Endodermal cell (in vitro differentiated cells): ENCODE data around the gene UNC5C. TPM values are rescaled to one million over a fixed set of nuclear protein-coding genes. Genes with fewer than 3 reads are reported as not detected.

Source experiments
- DNase-seq: peaks from one replicate; pipeline ENCODE4 v3.0.0-alpha.2; 2017
- H3K27ac ChIP-seq: 2 replicates; pipeline ENCODE4 v1.5.1; 2013; ENCODE audit warnings: mild to moderate bottlenecking, low read depth, low read length, moderate library complexity
- H3K27me3 ChIP-seq: 2 replicates; pipeline ENCODE4 v1.6.1; 2013; ENCODE audit warnings: mild to moderate bottlenecking, low read length, moderate library complexity; ENCODE audit not compliant: insufficient read depth, control insufficient read depth, poor library complexity, severe bottlenecking
- H3K36me3 ChIP-seq: 2 replicates; pipeline ENCODE4 v1.7.0; 2013; ENCODE audit warnings: mild to moderate bottlenecking, low read length, moderate library complexity; ENCODE audit not compliant: control insufficient read depth, insufficient read depth
- H3K4me1 ChIP-seq: one replicate; pipeline ENCODE4 v1.7.0; 2013; ENCODE audit warnings: low read length; ENCODE audit not compliant: control insufficient read depth, insufficient read depth
- H3K4me3 ChIP-seq: 2 replicates; pipeline ENCODE4 v1.5.1; 2013; ENCODE audit warnings: mild to moderate bottlenecking, low read length, moderate library complexity
- H3K9ac ChIP-seq: 2 replicates; pipeline ENCODE4 v1.6.1; 2013; ENCODE audit warnings: mild to moderate bottlenecking, low read length, moderate library complexity; ENCODE audit not compliant: poor library complexity, severe bottlenecking; ENCODE audit errors: extremely low read depth
- H3K9me3 ChIP-seq: 2 replicates; pipeline ENCODE4 v1.6.1; 2013; ENCODE audit warnings: mild to moderate bottlenecking, low read length, moderate library complexity; ENCODE audit not compliant: control insufficient read depth
- H3K27ac Mint-ChIP-seq: 2 replicates; pipeline ENCODE4 v1.8.0; 2020; ENCODE audit warnings: mixed read lengths
- H3K27me3 Mint-ChIP-seq: 2 replicates; pipeline ENCODE4 v1.8.0; 2021; ENCODE audit warnings: mild to moderate bottlenecking, mixed read lengths; ENCODE audit not compliant: insufficient read depth
- H3K36me3 Mint-ChIP-seq: 2 replicates; pipeline ENCODE4 v1.8.0; 2020; ENCODE audit warnings: low read depth, mixed read lengths
- H3K4me1 Mint-ChIP-seq: 2 replicates; pipeline ENCODE4 v1.8.0; 2020; ENCODE audit warnings: mixed read lengths
- H3K4me3 Mint-ChIP-seq: 2 replicates; pipeline ENCODE4 v1.8.0; 2020; ENCODE audit warnings: mild to moderate bottlenecking, moderate library complexity, mixed read lengths
- H3K9me3 Mint-ChIP-seq: 2 replicates; pipeline ENCODE4 v1.8.0; 2020; ENCODE audit warnings: mild to moderate bottlenecking, mixed read lengths
- WGBS, 2 experiments: methylation state at CpG; one replicate each; pipeline versions ENCODE4 v1.1.5 to v1.1.7; 2013; ENCODE audit warnings: missing lambda C conversion rate in 2 of 2, mixed read lengths in 1 of 2; ENCODE audit not compliant: insufficient coverage in 1 of 2, insufficient read length in 1 of 2; 5-methylcytosine and 5-hydroxymethylcytosine counted together
- total RNA-seq, 2 donors: library from RNA; stranded (reverse); fragmentation: NEBNext Ultra II Directional in 1 of 2; extraction: Animal tissue kit (Norgen Biotek cat#: 25700) in 1 of 2; gene quantifications; 2 replicates in 1 of 2; 3 replicates in 1 of 2; pipeline ENCODE4 v1.2.1, GENCODE V29; 2021
- TF ChIP-seq, protein P1 (sequence below): fragments of 200-600 bp; sonication (generic); conservative IDR thresholded peaks from 2 replicates; pipeline ENCODE4 v1.5.0; 2021; ENCODE audit warnings: antibody characterized with exemption, mild to moderate bottlenecking

Gene UNC5C
- total RNA-seq, 2 donors from 2014 or later = 2.0 to 7.2 TPM

DNA sequence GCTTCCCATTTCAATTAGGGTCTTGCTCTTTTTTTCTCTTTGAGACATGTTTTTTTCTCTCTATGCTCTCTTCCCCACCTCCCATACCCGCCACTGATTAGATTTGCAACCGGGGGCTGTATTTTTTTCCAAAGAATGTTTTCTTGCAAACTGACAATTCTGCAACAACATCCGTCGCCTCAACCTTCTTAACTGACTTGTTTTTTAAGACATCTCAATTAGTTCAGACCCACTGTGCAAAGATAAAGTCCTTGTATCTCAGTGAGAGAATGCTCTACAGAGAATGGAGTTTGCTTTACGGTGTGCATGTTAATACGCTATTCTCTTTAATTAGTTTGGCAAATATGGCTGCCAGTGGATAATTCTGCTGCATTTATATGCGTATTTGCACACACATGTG, 126.3 kb downstream of the UNC5C start:
- Mint-ChIP-seq H3K27me3 (no peaks in the 10 kb centered on the region), H3K36me3 (no peaks in the 10 kb centered on the region), H3K4me1 (peaks cover 31% of the 10 kb centered on the region), H3K27ac (no peak overlapping the region), H3K9me3 (peaks cover 4% of the 10 kb centered on the region), H3K4me3 (no peak overlapping the region)
- no peak for DNase-seq
- H3K4me3 ChIP-seq = no peak overlapping the region
- H3K9ac ChIP-seq = no peak overlapping the region
- peaks cover 5% of the 10 kb centered on the region for H3K4me1 ChIP-seq
- H3K27ac ChIP-seq = no peak overlapping the region
- no peaks in the 10 kb centered on the region for H3K36me3 ChIP-seq
- 87 to 95% methylated on average over 6 to 7 of the region's 7 CpGs for WGBS, 2 experiments
- TF ChIP-seq, protein P1, sequence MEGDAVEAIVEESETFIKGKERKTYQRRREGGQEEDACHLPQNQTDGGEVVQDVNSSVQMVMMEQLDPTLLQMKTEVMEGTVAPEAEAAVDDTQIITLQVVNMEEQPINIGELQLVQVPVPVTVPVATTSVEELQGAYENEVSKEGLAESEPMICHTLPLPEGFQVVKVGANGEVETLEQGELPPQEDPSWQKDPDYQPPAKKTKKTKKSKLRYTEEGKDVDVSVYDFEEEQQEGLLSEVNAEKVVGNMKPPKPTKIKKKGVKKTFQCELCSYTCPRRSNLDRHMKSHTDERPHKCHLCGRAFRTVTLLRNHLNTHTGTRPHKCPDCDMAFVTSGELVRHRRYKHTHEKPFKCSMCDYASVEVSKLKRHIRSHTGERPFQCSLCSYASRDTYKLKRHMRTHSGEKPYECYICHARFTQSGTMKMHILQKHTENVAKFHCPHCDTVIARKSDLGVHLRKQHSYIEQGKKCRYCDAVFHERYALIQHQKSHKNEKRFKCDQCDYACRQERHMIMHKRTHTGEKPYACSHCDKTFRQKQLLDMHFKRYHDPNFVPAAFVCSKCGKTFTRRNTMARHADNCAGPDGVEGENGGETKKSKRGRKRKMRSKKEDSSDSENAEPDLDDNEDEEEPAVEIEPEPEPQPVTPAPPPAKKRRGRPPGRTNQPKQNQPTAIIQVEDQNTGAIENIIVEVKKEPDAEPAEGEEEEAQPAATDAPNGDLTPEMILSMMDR = no peak
- no peaks in the 10 kb centered on the region for H3K9me3 ChIP-seq
- H3K27me3 ChIP-seq = peaks cover 8% of the 10 kb centered on the region

DNA sequence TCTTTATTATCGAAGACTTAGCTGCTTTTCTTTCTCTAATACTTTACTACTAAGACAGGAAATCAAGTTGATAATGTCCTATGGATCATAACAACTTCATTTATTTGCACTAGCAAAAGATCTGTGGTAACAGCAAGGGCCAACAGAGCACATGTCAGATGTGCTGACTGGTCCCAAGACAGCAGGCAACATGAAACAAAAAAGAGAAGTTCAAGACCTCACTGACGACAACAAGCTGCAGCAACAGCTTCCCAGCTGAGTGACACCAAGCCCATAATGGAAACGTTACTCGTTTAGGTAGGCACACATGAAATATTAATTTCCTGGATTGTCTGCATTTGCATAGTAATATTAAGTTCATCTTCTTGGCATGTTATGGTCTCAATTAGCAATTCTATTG, 126.9 kb downstream of the UNC5C start:
- peaks cover 31% of the 10 kb centered on the region for H3K4me1 Mint-ChIP-seq
- Histone ChIP-seq H3K9me3 (no peaks in the 10 kb centered on the region), H3K4me3 (no peak overlapping the region), H3K27ac (no peak overlapping the region), H3K27me3 (peaks cover 13% of the 10 kb centered on the region), H3K9ac (no peak overlapping the region), H3K4me1 (peaks cover 5% of the 10 kb centered on the region), H3K36me3 (no peaks in the 10 kb centered on the region)
- TF ChIP-seq, protein P1 = no peak
- no peak overlapping the region for H3K27ac Mint-ChIP-seq
- H3K9me3 Mint-ChIP-seq = peaks cover 4% of the 10 kb centered on the region
- no peak for DNase-seq
- no peaks in the 10 kb centered on the region for H3K36me3 Mint-ChIP-seq
- no peaks in the 10 kb centered on the region for H3K27me3 Mint-ChIP-seq
- 75 to 84% methylated on average over 4 of the region's 4 CpGs for WGBS, 2 experiments
- H3K4me3 Mint-ChIP-seq = no peak overlapping the region

DNA sequence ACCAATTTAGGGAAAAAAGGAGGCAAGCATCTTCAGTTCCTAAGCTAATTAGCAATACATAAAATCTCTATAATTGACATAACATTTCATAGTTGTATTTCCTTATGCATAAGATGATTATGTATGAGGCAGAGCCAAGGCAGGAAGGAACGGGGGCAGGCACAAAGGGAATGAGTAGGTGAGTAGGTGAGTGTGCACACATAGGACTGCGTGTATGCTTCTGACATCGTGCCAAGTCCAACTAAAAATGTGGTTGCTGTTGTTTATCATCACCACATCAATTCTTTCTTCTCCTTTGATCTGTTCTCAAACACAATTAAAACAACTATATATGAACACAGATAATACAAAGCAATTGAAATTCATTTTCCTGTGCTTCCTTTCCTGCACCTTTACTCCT, 131.2 kb downstream of the UNC5C start:
- no peaks in the 10 kb centered on the region for H3K36me3 ChIP-seq
- Mint-ChIP-seq H3K36me3 (no peaks in the 10 kb centered on the region), H3K27ac (no peak overlapping the region), H3K27me3 (peaks cover 1% of the 10 kb centered on the region), H3K9me3 (no peaks in the 10 kb centered on the region), H3K4me1 (peaks cover 31% of the 10 kb centered on the region), H3K4me3 (no peak overlapping the region)
- H3K4me3 ChIP-seq = no peak overlapping the region
- H3K9ac ChIP-seq = no peak overlapping the region
- peaks cover 26% of the 10 kb centered on the region for H3K27me3 ChIP-seq
- H3K27ac ChIP-seq = no peak overlapping the region
- no peak for DNase-seq
- no peaks in the 10 kb centered on the region for H3K9me3 ChIP-seq
- peaks cover 5% of the 10 kb centered on the region for H3K4me1 ChIP-seq
- 95 to 99% methylated on average over 2 to 3 of the region's 3 CpGs for WGBS, 2 experiments
- TF ChIP-seq, protein P1 = no peak
